ENCODE results near the gene FOXN4.

FOXN4 gene

GRCh38 chr12:109269428-109269827 lies 39.7 kb downstream of the FOXN4 start:
- no peaks in the 10 kb centered on the region for H3K9me3 ChIP-seq (ENCODE audit: insufficient read depth, low read length, severe bottlenecking)
- DNase-seq (no peak), ATAC-seq (ENCODE audit: insufficient read depth, low read depth) (no peak)
- H3K79me2 ChIP-seq (ENCODE audit: insufficient read depth, low read length) = no peaks in the 10 kb centered on the region
- H4K20me1 ChIP-seq (ENCODE audit: insufficient read depth, low read length) = no peaks in the 10 kb centered on the region; the same call in 1 of the 2 replicates
- H3K36me3 ChIP-seq (ENCODE audit: insufficient read depth, low read length) = no peaks in the 10 kb centered on the region
- no peak overlapping the region for H3K9ac ChIP-seq (ENCODE audit: low read depth, low read length)
- H3K27me3 ChIP-seq (ENCODE audit: insufficient read depth, low read length, poor library complexity) = peaks cover 2% of the 10 kb centered on the region
- H3K4me3 ChIP-seq (ENCODE audit: low read depth in 1 of 2, low read length in 2 of 2) = no peak overlapping the region
- H3K27ac ChIP-seq (ENCODE audit: low read length) = no peak overlapping the region
- no peak for TF ChIP-seq EZH2 (IDR thresholded peaks at IDR 0.05; ENCODE audit: borderline replicate concordance, low read depth, low read length, severe bottlenecking)
- no peak for TF ChIP-seq CTCF (IDR thresholded peaks at IDR 0.05; ENCODE audit: borderline replicate concordance, extremely low read depth, low read length, poor library complexity, severe bottlenecking)
- no peak overlapping the region for H3K4me2 ChIP-seq (ENCODE audit: insufficient read depth, low read length)
- H2AFZ ChIP-seq (ENCODE audit: low read depth, low read length) = no peak overlapping the region
- no peaks in the 10 kb centered on the region for H3K4me1 ChIP-seq (ENCODE audit: insufficient read depth, low read length)

- no peaks in the 10 kb centered on the region for H3K9me3 ChIP-seq (ENCODE audit: insufficient read depth, low read length, severe bottlenecking)
- H3K4me2 ChIP-seq (ENCODE audit: insufficient read depth, low read length) = no peak overlapping the region
- H3K27ac ChIP-seq (ENCODE audit: low read length) = no peak overlapping the region
- H3K27me3 ChIP-seq (ENCODE audit: insufficient read depth, low read length, poor library complexity) = peaks cover 2% of the 10 kb centered on the region
- ATAC-seq (ENCODE audit: insufficient read depth, low read depth) (no peak), DNase-seq (no peak)
- no peaks in the 10 kb centered on the region; the same call in 1 of the 2 replicates for H4K20me1 ChIP-seq (ENCODE audit: insufficient read depth, low read length)
- H3K79me2 ChIP-seq (ENCODE audit: insufficient read depth, low read length) = no peaks in the 10 kb centered on the region
- TF ChIP-seq EZH2 (IDR thresholded peaks at IDR 0.05; ENCODE audit: borderline replicate concordance, low read depth, low read length, severe bottlenecking) (no peak), CTCF (IDR thresholded peaks at IDR 0.05; ENCODE audit: borderline replicate concordance, extremely low read depth, low read length, poor library complexity, severe bottlenecking) (no peak)
- H3K4me3 ChIP-seq (ENCODE audit: low read depth in 1 of 2, low read length in 2 of 2) = no peak overlapping the region
- H3K36me3 ChIP-seq (ENCODE audit: insufficient read depth, low read length) = no peaks in the 10 kb centered on the region
- no peak overlapping the region for H3K9ac ChIP-seq (ENCODE audit: low read depth, low read length)
- H3K4me1 ChIP-seq (ENCODE audit: insufficient read depth, low read length) = no peaks in the 10 kb centered on the region
- no peak overlapping the region for H2AFZ ChIP-seq (ENCODE audit: low read depth, low read length)
Measured at GRCh38 chr12:109268896-109269295, 40.2 kb downstream of the FOXN4 start.

- no peaks in the 10 kb centered on the region for H3K36me3 ChIP-seq (ENCODE audit: insufficient read depth, low read length)
- H3K79me2 ChIP-seq (ENCODE audit: insufficient read depth, low read length) = no peaks in the 10 kb centered on the region
- no peaks in the 10 kb centered on the region for H3K4me1 ChIP-seq (ENCODE audit: insufficient read depth, low read length)
- H3K27me3 ChIP-seq (ENCODE audit: insufficient read depth, low read length, poor library complexity) = peaks cover 2% of the 10 kb centered on the region
- no peak overlapping the region for H2AFZ ChIP-seq (ENCODE audit: low read depth, low read length)
- TF ChIP-seq CTCF (IDR thresholded peaks at IDR 0.05; ENCODE audit: borderline replicate concordance, extremely low read depth, low read length, poor library complexity, severe bottlenecking) = no peak
- TF ChIP-seq EZH2 (IDR thresholded peaks at IDR 0.05; ENCODE audit: borderline replicate concordance, low read depth, low read length, severe bottlenecking) = no peak
- H3K9me3 ChIP-seq (ENCODE audit: insufficient read depth, low read length, severe bottlenecking) = no peaks in the 10 kb centered on the region
- no peak overlapping the region for H3K4me2 ChIP-seq (ENCODE audit: insufficient read depth, low read length)
- no peak overlapping the region for H3K9ac ChIP-seq (ENCODE audit: low read depth, low read length)
- no peak for DNase-seq
- H3K27ac ChIP-seq (ENCODE audit: low read length) = no peak overlapping the region
- H3K4me3 ChIP-seq (ENCODE audit: low read depth in 1 of 2, low read length in 2 of 2) = no peak overlapping the region
- ATAC-seq (ENCODE audit: insufficient read depth, low read depth) = no peak
- H4K20me1 ChIP-seq (ENCODE audit: insufficient read depth, low read length) = no peaks in the 10 kb centered on the region; the same call in 1 of the 2 replicates
Measured at GRCh38 chr12:109267361-109267760, 41.7 kb downstream of the FOXN4 start.
